HCT116 (cell line): Measurements from ENCODE around the gene STAG1.

Source experiments
- ELF1 ChIP-seq: IDR thresholded peaks from 2 replicates; pipeline ENCODE4 v1.6.1; 2012; ENCODE audit warnings: low read depth, borderline replicate concordance
- EZH2 ChIP-seq: fragments of 200-600 bp; sonication (generic); IDR thresholded peaks from 2 replicates; pipeline ENCODE4 v1.6.1; 2017; ENCODE audit warnings: antibody characterized with exemption, mixed run types
- EZH2phosphoT487 ChIP-seq: fragments of 200-600 bp; IDR thresholded peaks from 2 replicates; pipeline ENCODE4 v1.6.1; 2018; ENCODE audit warnings: antibody characterized with exemption, borderline replicate concordance
- JUND ChIP-seq: IDR thresholded peaks from 2 replicates; pipeline ENCODE4 v1.6.1; 2012
- POLR2A ChIP-seq: IDR thresholded peaks from 2 replicates; pipeline ENCODE4 v1.7.0; 2011; ENCODE audit warnings: borderline replicate concordance; ENCODE audit not compliant: insufficient read depth, insufficient read length; ENCODE audit errors: extremely low read depth
- POLR2AphosphoS5 ChIP-seq: IDR thresholded peaks from 2 replicates; pipeline ENCODE4 v1.6.1; 2011; ENCODE audit warnings: mild to moderate bottlenecking, low read depth, low read length, moderate library complexity
- SIN3A ChIP-seq: IDR thresholded peaks from 2 replicates; pipeline ENCODE4 v1.6.1; 2012; ENCODE audit warnings: low read depth
- ZBTB33 ChIP-seq: IDR thresholded peaks from 2 replicates; pipeline ENCODE4 v1.6.1; 2011; ENCODE audit warnings: mild to moderate bottlenecking, low read length, moderate library complexity; ENCODE audit not compliant: insufficient replicate concordance; ENCODE audit errors: extremely low read depth
- TF ChIP-seq, protein P1 (sequence below), 3 experiments: fragments of 200-600 bp in 1 of 3; sonication (generic) in 1 of 3; IDR thresholded peaks in 2 of 3; conservative IDR thresholded peaks in 1 of 3; 2 replicates each; pipeline ENCODE4 v1.5.1; 2012 to 2017; ENCODE audit warnings: low read depth in 2 of 3, low read length in 2 of 3, antibody characterized with exemption in 1 of 3, borderline replicate concordance in 1 of 3, control low read depth in 1 of 3, mild to moderate bottlenecking in 1 of 3, mixed read lengths in 1 of 3, mixed run types in 1 of 3, moderate library complexity in 1 of 3; ENCODE audit not compliant: insufficient read depth in 1 of 3
- TF ChIP-seq, protein P2 (sequence below): IDR thresholded peaks from 2 replicates; pipeline ENCODE4 v1.6.1; 2012; ENCODE audit warnings: low read depth
- TF ChIP-seq, protein P3 (sequence below): IDR thresholded peaks from 2 replicates; pipeline ENCODE4 v1.6.1; 2012

DNA sequence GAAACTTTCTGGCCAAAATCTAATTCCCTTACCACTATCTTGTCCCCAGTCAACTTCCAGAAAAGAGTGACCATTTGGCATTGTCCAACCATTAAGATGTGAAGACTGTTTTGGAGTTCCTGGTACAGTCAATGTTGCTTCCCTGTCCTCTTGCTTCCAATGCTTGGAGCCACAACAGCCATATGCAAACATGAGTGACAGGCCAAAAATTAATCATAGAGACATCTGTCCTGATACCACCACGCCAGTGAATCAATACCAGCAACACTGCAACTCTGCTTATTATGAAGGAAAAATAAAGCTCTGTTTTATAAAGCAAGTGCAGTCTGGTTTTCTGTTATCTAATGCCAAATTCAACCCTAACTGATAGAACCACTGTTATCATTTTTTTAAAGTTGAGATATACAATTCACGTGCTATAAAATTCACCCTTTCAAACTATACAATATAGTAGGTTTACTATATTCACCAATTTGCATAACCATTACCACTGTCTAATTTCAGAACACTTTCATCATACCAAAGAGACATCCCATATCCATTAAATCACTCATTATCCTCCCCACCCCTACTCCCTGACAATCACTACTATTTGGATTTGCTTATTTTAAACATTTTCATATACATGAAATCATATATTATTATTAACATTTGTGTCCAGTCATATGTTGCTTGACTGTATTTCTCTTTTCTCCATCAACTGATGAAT lies 76.9 kb downstream of the STAG1 start:
- TF ChIP-seq JUND, result no peak
- TF ChIP-seq, protein P1, sequence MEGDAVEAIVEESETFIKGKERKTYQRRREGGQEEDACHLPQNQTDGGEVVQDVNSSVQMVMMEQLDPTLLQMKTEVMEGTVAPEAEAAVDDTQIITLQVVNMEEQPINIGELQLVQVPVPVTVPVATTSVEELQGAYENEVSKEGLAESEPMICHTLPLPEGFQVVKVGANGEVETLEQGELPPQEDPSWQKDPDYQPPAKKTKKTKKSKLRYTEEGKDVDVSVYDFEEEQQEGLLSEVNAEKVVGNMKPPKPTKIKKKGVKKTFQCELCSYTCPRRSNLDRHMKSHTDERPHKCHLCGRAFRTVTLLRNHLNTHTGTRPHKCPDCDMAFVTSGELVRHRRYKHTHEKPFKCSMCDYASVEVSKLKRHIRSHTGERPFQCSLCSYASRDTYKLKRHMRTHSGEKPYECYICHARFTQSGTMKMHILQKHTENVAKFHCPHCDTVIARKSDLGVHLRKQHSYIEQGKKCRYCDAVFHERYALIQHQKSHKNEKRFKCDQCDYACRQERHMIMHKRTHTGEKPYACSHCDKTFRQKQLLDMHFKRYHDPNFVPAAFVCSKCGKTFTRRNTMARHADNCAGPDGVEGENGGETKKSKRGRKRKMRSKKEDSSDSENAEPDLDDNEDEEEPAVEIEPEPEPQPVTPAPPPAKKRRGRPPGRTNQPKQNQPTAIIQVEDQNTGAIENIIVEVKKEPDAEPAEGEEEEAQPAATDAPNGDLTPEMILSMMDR (IDR thresholded peaks at IDR 0.05 in 2 of 3, conservative IDR thresholded peaks at IDR 0.05 in 1 of 3; ENCODE audit: borderline replicate concordance in 1 of 3, insufficient read depth in 1 of 3, low read depth in 2 of 3, low read length in 2 of 3), result no peak
- TF ChIP-seq ZBTB33, result no peak
- no peak for TF ChIP-seq EZH2
- no peak for TF ChIP-seq POLR2A
- no peak for TF ChIP-seq EZH2phosphoT487
- no peak for TF ChIP-seq POLR2AphosphoS5
- no peak for TF ChIP-seq SIN3A
- TF ChIP-seq ELF1, result no peak
- TF ChIP-seq, protein P2, sequence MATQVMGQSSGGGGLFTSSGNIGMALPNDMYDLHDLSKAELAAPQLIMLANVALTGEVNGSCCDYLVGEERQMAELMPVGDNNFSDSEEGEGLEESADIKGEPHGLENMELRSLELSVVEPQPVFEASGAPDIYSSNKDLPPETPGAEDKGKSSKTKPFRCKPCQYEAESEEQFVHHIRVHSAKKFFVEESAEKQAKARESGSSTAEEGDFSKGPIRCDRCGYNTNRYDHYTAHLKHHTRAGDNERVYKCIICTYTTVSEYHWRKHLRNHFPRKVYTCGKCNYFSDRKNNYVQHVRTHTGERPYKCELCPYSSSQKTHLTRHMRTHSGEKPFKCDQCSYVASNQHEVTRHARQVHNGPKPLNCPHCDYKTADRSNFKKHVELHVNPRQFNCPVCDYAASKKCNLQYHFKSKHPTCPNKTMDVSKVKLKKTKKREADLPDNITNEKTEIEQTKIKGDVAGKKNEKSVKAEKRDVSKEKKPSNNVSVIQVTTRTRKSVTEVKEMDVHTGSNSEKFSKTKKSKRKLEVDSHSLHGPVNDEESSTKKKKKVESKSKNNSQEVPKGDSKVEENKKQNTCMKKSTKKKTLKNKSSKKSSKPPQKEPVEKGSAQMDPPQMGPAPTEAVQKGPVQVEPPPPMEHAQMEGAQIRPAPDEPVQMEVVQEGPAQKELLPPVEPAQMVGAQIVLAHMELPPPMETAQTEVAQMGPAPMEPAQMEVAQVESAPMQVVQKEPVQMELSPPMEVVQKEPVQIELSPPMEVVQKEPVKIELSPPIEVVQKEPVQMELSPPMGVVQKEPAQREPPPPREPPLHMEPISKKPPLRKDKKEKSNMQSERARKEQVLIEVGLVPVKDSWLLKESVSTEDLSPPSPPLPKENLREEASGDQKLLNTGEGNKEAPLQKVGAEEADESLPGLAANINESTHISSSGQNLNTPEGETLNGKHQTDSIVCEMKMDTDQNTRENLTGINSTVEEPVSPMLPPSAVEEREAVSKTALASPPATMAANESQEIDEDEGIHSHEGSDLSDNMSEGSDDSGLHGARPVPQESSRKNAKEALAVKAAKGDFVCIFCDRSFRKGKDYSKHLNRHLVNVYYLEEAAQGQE, result no peak
- TF ChIP-seq, protein P3, sequence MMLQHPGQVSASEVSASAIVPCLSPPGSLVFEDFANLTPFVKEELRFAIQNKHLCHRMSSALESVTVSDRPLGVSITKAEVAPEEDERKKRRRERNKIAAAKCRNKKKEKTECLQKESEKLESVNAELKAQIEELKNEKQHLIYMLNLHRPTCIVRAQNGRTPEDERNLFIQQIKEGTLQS, result no peak
